ENCODE results near the gene SH2D1B. TPM values are rescaled to one million over a fixed set of nuclear protein-coding genes. Genes with fewer than 3 reads are reported as not detected.

The SH2D1B gene
- total and polyA plus RNA-seq, 10 of the 15 experiments (the other 5 are each of a cell fraction or from before 2014, with no cell fraction given): 0.18 TPM; not detected in 9

DNA sequence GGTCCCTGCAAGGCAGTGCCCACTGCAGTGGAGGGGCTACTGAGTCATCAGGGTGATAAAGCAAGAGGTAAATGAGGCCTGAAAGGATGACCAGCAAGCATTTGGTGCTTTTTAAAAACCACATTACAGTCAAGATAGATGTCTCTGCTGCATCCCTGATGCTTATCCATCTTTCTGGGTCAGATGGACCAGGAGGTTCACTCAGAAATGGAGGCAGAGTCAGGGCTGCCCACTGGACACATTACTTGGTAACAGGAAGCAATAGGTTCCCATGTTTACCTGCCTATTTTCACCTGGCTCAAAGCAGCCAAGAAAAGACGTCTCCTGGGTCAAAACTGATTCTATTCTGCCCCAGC, 38.9 kb downstream of the SH2D1B start:
- intact Hi-C loops (cut with micrococcal nuclease; ENCODE audit: unreplicated experiment) (no loop called here), in situ Hi-C loops (cut with MboI) (no loop called here)
- TF ChIP-seq, protein P1, sequence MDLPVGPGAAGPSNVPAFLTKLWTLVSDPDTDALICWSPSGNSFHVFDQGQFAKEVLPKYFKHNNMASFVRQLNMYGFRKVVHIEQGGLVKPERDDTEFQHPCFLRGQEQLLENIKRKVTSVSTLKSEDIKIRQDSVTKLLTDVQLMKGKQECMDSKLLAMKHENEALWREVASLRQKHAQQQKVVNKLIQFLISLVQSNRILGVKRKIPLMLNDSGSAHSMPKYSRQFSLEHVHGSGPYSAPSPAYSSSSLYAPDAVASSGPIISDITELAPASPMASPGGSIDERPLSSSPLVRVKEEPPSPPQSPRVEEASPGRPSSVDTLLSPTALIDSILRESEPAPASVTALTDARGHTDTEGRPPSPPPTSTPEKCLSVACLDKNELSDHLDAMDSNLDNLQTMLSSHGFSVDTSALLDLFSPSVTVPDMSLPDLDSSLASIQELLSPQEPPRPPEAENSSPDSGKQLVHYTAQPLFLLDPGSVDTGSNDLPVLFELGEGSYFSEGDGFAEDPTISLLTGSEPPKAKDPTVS (IDR thresholded peaks at IDR 0.05; ENCODE audit: low read depth, low read length): no peak
- no peak for TF ChIP-seq KAT2A (conservative IDR thresholded peaks at IDR 0.05; ENCODE audit: control insufficient read depth, low read depth, low read length)
- no peak for TF ChIP-seq SREBF1 (IDR thresholded peaks at IDR 0.05; ENCODE audit: low read length)
- no peak for TF ChIP-seq TCF12 (IDR thresholded peaks at IDR 0.05; ENCODE audit: low read depth, low read length)
- no peak for TF ChIP-seq POLR2AphosphoS2 (IDR thresholded peaks at IDR 0.05; ENCODE audit: low read depth, low read length)
- TF ChIP-seq, protein P2, sequence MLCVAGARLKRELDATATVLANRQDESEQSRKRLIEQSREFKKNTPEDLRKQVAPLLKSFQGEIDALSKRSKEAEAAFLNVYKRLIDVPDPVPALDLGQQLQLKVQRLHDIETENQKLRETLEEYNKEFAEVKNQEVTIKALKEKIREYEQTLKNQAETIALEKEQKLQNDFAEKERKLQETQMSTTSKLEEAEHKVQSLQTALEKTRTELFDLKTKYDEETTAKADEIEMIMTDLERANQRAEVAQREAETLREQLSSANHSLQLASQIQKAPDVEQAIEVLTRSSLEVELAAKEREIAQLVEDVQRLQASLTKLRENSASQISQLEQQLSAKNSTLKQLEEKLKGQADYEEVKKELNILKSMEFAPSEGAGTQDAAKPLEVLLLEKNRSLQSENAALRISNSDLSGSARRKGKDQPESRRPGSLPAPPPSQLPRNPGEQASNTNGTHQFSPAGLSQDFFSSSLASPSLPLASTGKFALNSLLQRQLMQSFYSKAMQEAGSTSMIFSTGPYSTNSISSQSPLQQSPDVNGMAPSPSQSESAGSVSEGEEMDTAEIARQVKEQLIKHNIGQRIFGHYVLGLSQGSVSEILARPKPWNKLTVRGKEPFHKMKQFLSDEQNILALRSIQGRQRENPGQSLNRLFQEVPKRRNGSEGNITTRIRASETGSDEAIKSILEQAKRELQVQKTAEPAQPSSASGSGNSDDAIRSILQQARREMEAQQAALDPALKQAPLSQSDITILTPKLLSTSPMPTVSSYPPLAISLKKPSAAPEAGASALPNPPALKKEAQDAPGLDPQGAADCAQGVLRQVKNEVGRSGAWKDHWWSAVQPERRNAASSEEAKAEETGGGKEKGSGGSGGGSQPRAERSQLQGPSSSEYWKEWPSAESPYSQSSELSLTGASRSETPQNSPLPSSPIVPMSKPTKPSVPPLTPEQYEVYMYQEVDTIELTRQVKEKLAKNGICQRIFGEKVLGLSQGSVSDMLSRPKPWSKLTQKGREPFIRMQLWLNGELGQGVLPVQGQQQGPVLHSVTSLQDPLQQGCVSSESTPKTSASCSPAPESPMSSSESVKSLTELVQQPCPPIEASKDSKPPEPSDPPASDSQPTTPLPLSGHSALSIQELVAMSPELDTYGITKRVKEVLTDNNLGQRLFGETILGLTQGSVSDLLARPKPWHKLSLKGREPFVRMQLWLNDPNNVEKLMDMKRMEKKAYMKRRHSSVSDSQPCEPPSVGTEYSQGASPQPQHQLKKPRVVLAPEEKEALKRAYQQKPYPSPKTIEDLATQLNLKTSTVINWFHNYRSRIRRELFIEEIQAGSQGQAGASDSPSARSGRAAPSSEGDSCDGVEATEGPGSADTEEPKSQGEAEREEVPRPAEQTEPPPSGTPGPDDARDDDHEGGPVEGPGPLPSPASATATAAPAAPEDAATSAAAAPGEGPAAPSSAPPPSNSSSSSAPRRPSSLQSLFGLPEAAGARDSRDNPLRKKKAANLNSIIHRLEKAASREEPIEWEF (IDR thresholded peaks at IDR 0.05; ENCODE audit: insufficient replicate concordance, low read depth, low read length): no peak
- no peak for TF ChIP-seq POLR2A (IDR thresholded peaks at IDR 0.05; ENCODE audit: low read depth, low read length)
- no peak for TF ChIP-seq LARP7 (IDR thresholded peaks at IDR 0.05)
- TF ChIP-seq MYC (IDR thresholded peaks at IDR 0.05; ENCODE audit: insufficient read depth, insufficient read length, insufficient replicate concordance, low read length, severe bottlenecking): no peak
- no peak for TF ChIP-seq IKZF1 (conservative IDR thresholded peaks at IDR 0.05)
- TF ChIP-seq, protein P3, sequence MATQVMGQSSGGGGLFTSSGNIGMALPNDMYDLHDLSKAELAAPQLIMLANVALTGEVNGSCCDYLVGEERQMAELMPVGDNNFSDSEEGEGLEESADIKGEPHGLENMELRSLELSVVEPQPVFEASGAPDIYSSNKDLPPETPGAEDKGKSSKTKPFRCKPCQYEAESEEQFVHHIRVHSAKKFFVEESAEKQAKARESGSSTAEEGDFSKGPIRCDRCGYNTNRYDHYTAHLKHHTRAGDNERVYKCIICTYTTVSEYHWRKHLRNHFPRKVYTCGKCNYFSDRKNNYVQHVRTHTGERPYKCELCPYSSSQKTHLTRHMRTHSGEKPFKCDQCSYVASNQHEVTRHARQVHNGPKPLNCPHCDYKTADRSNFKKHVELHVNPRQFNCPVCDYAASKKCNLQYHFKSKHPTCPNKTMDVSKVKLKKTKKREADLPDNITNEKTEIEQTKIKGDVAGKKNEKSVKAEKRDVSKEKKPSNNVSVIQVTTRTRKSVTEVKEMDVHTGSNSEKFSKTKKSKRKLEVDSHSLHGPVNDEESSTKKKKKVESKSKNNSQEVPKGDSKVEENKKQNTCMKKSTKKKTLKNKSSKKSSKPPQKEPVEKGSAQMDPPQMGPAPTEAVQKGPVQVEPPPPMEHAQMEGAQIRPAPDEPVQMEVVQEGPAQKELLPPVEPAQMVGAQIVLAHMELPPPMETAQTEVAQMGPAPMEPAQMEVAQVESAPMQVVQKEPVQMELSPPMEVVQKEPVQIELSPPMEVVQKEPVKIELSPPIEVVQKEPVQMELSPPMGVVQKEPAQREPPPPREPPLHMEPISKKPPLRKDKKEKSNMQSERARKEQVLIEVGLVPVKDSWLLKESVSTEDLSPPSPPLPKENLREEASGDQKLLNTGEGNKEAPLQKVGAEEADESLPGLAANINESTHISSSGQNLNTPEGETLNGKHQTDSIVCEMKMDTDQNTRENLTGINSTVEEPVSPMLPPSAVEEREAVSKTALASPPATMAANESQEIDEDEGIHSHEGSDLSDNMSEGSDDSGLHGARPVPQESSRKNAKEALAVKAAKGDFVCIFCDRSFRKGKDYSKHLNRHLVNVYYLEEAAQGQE (IDR thresholded peaks at IDR 0.05; ENCODE audit: low read depth, low read length): no peak
- TF ChIP-seq, protein P4, sequence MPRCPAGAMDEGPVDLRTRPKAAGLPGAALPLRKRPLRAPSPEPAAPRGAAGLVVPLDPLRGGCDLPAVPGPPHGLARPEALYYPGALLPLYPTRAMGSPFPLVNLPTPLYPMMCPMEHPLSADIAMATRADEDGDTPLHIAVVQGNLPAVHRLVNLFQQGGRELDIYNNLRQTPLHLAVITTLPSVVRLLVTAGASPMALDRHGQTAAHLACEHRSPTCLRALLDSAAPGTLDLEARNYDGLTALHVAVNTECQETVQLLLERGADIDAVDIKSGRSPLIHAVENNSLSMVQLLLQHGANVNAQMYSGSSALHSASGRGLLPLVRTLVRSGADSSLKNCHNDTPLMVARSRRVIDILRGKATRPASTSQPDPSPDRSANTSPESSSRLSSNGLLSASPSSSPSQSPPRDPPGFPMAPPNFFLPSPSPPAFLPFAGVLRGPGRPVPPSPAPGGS (IDR thresholded peaks at IDR 0.05; ENCODE audit: borderline replicate concordance, insufficient read depth, low read depth, low read length, poor library complexity, severe bottlenecking): no peak
- TF ChIP-seq POU2F2 (IDR thresholded peaks at IDR 0.05; ENCODE audit: borderline replicate concordance, low read depth, low read length): no peak
- Histone ChIP-seq H3K9ac (ENCODE audit: control insufficient read depth, insufficient read depth, low read length) (no peak overlapping the region), H4K20me1 (ENCODE audit: control insufficient read depth, insufficient read depth) (no peaks in the 10 kb centered on the region; the same call in 1 of the 2 replicates), H3K27ac (ENCODE audit: control insufficient read depth, insufficient read depth) (no peak overlapping the region), H3K9me3 (replicated peaks; ENCODE audit: control insufficient read depth, insufficient read depth, low read length) (no peaks in the 10 kb centered on the region), H3K79me2 (ENCODE audit: control insufficient read depth, insufficient read depth, low read length) (no peaks in the 10 kb centered on the region), H3K4me1 (ENCODE audit: control insufficient read depth, insufficient read depth, low read length) (no peaks in the 10 kb centered on the region), H3K4me3 (no peak overlapping the region), H3K4me2 (ENCODE audit: control insufficient read depth, insufficient read depth) (no peak overlapping the region), H3K36me3 (ENCODE audit: control insufficient read depth in 2 of 2, insufficient read depth in 2 of 2, low read length in 1 of 2) (no peaks in the 10 kb centered on the region), H2AFZ (ENCODE audit: control insufficient read depth, low read depth, low read length) (no peak overlapping the region), H3K27me3 (replicated peaks in 1 of 2; ENCODE audit: control insufficient read depth in 2 of 2, insufficient read depth in 2 of 2, low read length in 1 of 2) (no peaks in the 10 kb centered on the region)
- FAIRE-seq: no peak
- RAD21 ChIA-PET (ENCODE audit: unreplicated experiment): no interaction called here
- no peak for ATAC-seq
- DNase-seq (ENCODE audit: low read depth, low spot score): no peak
- POLR2A ChIA-PET: no interaction called here
- 0% methylated on average over 1 of the region's 1 CpG for WGBS (ENCODE audit: insufficient coverage, insufficient replicate concordance, low lambda C conversion rate, missing lambda C conversion rate)
- SMC1A ChIA-PET (ENCODE audit: uncharacterized antibody, unreplicated experiment): interaction anchor here (1.8 to 1.9 kb wide), 2 partner anchors 10 to 14 kb away, joined by 5 to 6 read pairs; no protein-coding TSS in a partner anchor
- no TSS peak for BruUV-seq (replicated peaks)
- CTCF ChIA-PET: interaction anchor here (3.0 kb wide), 1 partner anchor 16 kb away, joined by 15 read pairs; no protein-coding TSS in a partner anchor
